ENCODE measurements around the gene RASSF6. TPM values are rescaled to one million over a fixed set of nuclear protein-coding genes. Genes with fewer than 3 reads are reported as not detected.
"Not testable (repeated sequence)": the region's sequence is repeated elsewhere in the genome, so short reads cannot be mapped to it uniquely, and the experiment has no call there.

Gene RASSF6
- total RNA-seq, 1 donor from 2014 or later: 5.3 TPM

- Mint-ChIP-seq H3K27me3 (no peaks in the 10 kb centered on the region), H3K4me3 (no peak overlapping the region), H3K9me3 (no peaks in the 10 kb centered on the region), H3K36me3 (no peaks in the 10 kb centered on the region), H3K27ac (no peak overlapping the region), H3K4me1 (ENCODE audit: unreplicated experiment) (no peaks in the 10 kb centered on the region)
- no peak for TF ChIP-seq CTCF (conservative IDR thresholded peaks at IDR 0.05)
- DNase-seq (ENCODE audit: extremely low spot score, unreplicated experiment): no peak
These were observed 16.9 kb downstream of the RASSF6 start for GRCh38 chr4:73603271-73603710.

- Mint-ChIP-seq H3K36me3 (no peaks in the 10 kb centered on the region), H3K27ac (no peak overlapping the region), H3K4me1 (ENCODE audit: unreplicated experiment) (no peaks in the 10 kb centered on the region), H3K4me3 (no peak overlapping the region), H3K27me3 (no peaks in the 10 kb centered on the region), H3K9me3 (no peaks in the 10 kb centered on the region)
- TF ChIP-seq CTCF (conservative IDR thresholded peaks at IDR 0.05): no peak
- DNase-seq (ENCODE audit: extremely low spot score, unreplicated experiment): no peak
These were observed 19.3 kb downstream of the RASSF6 start for GRCh38 chr4:73600954-73601353.

GRCh38 chr4:73599182-73599581 lies 21.1 kb downstream of the RASSF6 start:
- peak overlapping the region; percentile 21 for H3K4me3 Mint-ChIP-seq
- no peaks in the 10 kb centered on the region for H3K36me3 Mint-ChIP-seq
- no peaks in the 10 kb centered on the region for H3K4me1 Mint-ChIP-seq (ENCODE audit: unreplicated experiment)
- no peak for DNase-seq (ENCODE audit: extremely low spot score, unreplicated experiment)
- H3K27me3 Mint-ChIP-seq: no peaks in the 10 kb centered on the region
- H3K27ac Mint-ChIP-seq: peak overlapping the region; percentile 22
- no peaks in the 10 kb centered on the region for H3K9me3 Mint-ChIP-seq
- TF ChIP-seq CTCF (conservative IDR thresholded peaks at IDR 0.05): no peak

- no peak for DNase-seq (ENCODE audit: extremely low spot score, unreplicated experiment)
- Mint-ChIP-seq H3K4me1 (ENCODE audit: unreplicated experiment) (no peaks in the 10 kb centered on the region), H3K4me3 (no peak overlapping the region), H3K36me3 (no peaks in the 10 kb centered on the region), H3K27ac (no peak overlapping the region), H3K27me3 (no peaks in the 10 kb centered on the region), H3K9me3 (no peaks in the 10 kb centered on the region)
- TF ChIP-seq CTCF (conservative IDR thresholded peaks at IDR 0.05): no peak
These were observed 22.6 kb downstream of the RASSF6 start for GRCh38 chr4:73597594-73597993.

- H3K27ac Mint-ChIP-seq; DNase-seq (ENCODE audit: extremely low spot score, unreplicated experiment); H3K27me3 Mint-ChIP-seq; H3K9me3 Mint-ChIP-seq; H3K4me1 Mint-ChIP-seq (ENCODE audit: unreplicated experiment); H3K36me3 Mint-ChIP-seq; H3K4me3 Mint-ChIP-seq: not testable (repeated sequence)
These were observed 23.1 kb downstream of the RASSF6 start for GRCh38 chr4:73597183-73597582.

GRCh38 chr4:73596001-73596400 lies 24.2 kb downstream of the RASSF6 start:
- Mint-ChIP-seq H3K27me3 (no peaks in the 10 kb centered on the region), H3K27ac (no peak overlapping the region), H3K4me1 (ENCODE audit: unreplicated experiment) (no peaks in the 10 kb centered on the region), H3K4me3 (no peak overlapping the region), H3K9me3 (no peaks in the 10 kb centered on the region), H3K36me3 (no peaks in the 10 kb centered on the region)
- no peak for TF ChIP-seq CTCF (conservative IDR thresholded peaks at IDR 0.05)
- no peak for DNase-seq (ENCODE audit: extremely low spot score, unreplicated experiment)

Measured in type B pancreatic cell (in vitro differentiated cells).